Common myeloid progenitor, CD34-positive (primary cell): ENCODE results near the gene KIF16B.

ENCODE experiments used
- CTCF ChIA-PET: fragments of 350-600 bp; sonication (Branson Sonifier 250); formaldehyde crosslinking; loops from one replicate; lab custom pipeline; 2021; ENCODE audit warnings: antibody characterized with exemption; lab: Charles Lee
- POLR2A ChIA-PET: fragments of 350-600 bp; sonication (Branson Sonifier 250); formaldehyde crosslinking; loops from one replicate; lab custom pipeline; 2021; ENCODE audit warnings: antibody characterized with exemption; lab: Charles Lee
- DNase-seq, 3 donors: peaks; one replicate each; pipeline versions ENCODE4 v3.0.0 to v3.0.0-alpha.2; 2013
- H3K27ac ChIP-seq, 2 experiments: 1 replicate in 1 of 2; 2 replicates in 1 of 2; pipeline ENCODE4 v1.7.0; 2013; ENCODE audit warnings: inconsistent platforms in 2 of 2, low read length in 2 of 2, mild to moderate bottlenecking in 2 of 2, low read depth in 1 of 2, moderate library complexity in 1 of 2; ENCODE audit not compliant: severe bottlenecking in 2 of 2, insufficient read depth in 1 of 2, poor library complexity in 1 of 2
- H3K27me3 ChIP-seq, 5 experiments: replicated peaks in 2 of 5; 1 replicate in 3 of 5; 2 replicates in 2 of 5; pipeline versions ENCODE4 v1.6.1 to v1.7.0; 2013; ENCODE audit warnings: low read length in 4 of 5, mild to moderate bottlenecking in 2 of 5, moderate library complexity in 2 of 5, inconsistent platforms in 1 of 5; ENCODE audit not compliant: insufficient read depth in 5 of 5, control insufficient read depth in 4 of 5
- H3K36me3 ChIP-seq, 4 experiments: 1 replicate in 2 of 4; 2 replicates in 2 of 4; pipeline versions ENCODE4 v1.6.1 to v1.7.0; 2013; ENCODE audit warnings: low read length in 3 of 4, control low read depth in 1 of 4, mild to moderate bottlenecking in 1 of 4; ENCODE audit not compliant: control insufficient read depth in 4 of 4, insufficient read depth in 4 of 4
- H3K4me1 ChIP-seq, 4 experiments: 1 replicate in 3 of 4; 2 replicates in 1 of 4; pipeline versions ENCODE4 v1.6.1 to v1.7.1; 2013; ENCODE audit warnings: low read length in 3 of 4, mild to moderate bottlenecking in 3 of 4, control low read depth in 1 of 4, inconsistent platforms in 1 of 4, moderate library complexity in 1 of 4; ENCODE audit not compliant: control insufficient read depth in 4 of 4, insufficient read depth in 4 of 4; ENCODE audit errors: control extremely low read depth in 1 of 4
- H3K4me3 ChIP-seq, 7 experiments: 1 replicate in 4 of 7; 2 replicates in 3 of 7; pipeline versions ENCODE4 v1.5.1 to v1.7.0; 2013; ENCODE audit warnings: mild to moderate bottlenecking in 7 of 7, low read length in 6 of 7, moderate library complexity in 6 of 7, inconsistent platforms in 2 of 7, low read depth in 2 of 7, control low read depth in 1 of 7; ENCODE audit not compliant: insufficient read depth in 4 of 7, control insufficient read depth in 1 of 7; ENCODE audit errors: extremely low read depth in 1 of 7
- H3K9me3 ChIP-seq, 5 experiments: 1 replicate in 4 of 5; 2 replicates in 1 of 5; pipeline versions ENCODE4 v1.6.1 to v1.7.1; 2013; ENCODE audit warnings: low read length in 4 of 5, mild to moderate bottlenecking in 2 of 5, inconsistent platforms in 1 of 5, low read depth in 1 of 5, moderate library complexity in 1 of 5; ENCODE audit not compliant: control insufficient read depth in 4 of 5, insufficient read depth in 2 of 5; ENCODE audit errors: control extremely low read depth in 1 of 5
- WGBS: methylation state at CpG from one replicate; pipeline ENCODE4 v1.1.5; 2013; ENCODE audit not compliant: insufficient coverage; 5-methylcytosine and 5-hydroxymethylcytosine counted together

The KIF16B gene

DNA sequence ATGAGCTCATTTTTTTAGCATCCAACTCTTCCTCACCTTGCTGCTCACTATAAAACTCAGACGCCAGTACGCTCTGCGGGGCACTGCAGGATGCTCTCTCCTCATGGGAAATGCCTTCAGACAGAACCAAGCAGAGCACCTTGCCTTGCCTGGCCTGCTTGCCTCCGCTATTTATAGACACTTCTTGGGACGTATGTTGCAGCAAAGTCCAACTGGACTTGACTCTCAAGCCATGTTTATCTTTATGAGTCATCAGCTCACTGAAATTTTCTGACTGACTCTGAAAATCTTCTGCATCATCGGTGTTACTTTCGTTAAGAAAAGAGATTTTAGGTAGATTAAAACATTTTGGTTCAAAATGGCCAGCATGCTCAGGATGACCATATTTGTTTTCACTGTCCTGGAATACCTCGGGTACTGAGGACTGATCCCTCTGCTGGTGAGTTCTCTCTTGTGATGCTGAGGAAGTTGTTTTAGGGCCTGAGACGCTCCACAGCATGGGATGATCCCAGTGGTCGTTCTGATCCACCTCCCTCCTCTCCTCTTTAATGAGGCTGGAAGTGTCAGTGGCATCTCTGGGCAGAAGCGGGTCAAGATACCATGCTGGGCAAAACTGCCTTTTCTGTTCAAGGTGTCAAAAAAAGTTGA, 204.5 kb downstream of the KIF16B start:
- Histone ChIP-seq H3K4me3 (no peak overlapping the region), H3K27ac (no peak overlapping the region), H3K4me1 (no peaks in the 10 kb centered on the region), H3K27me3 (no peaks in the 10 kb centered on the region), H3K9me3 (no peaks in the 10 kb centered on the region), H3K36me3 (peaks cover 5 to 17% (median 8%) of the 10 kb centered on the region in 4 experiments)
- 98% methylated on average over 8 of the region's 11 CpGs for WGBS
- no peak for DNase-seq
- CTCF ChIA-PET, result no interaction called here
- POLR2A ChIA-PET, result no interaction called here

DNA sequence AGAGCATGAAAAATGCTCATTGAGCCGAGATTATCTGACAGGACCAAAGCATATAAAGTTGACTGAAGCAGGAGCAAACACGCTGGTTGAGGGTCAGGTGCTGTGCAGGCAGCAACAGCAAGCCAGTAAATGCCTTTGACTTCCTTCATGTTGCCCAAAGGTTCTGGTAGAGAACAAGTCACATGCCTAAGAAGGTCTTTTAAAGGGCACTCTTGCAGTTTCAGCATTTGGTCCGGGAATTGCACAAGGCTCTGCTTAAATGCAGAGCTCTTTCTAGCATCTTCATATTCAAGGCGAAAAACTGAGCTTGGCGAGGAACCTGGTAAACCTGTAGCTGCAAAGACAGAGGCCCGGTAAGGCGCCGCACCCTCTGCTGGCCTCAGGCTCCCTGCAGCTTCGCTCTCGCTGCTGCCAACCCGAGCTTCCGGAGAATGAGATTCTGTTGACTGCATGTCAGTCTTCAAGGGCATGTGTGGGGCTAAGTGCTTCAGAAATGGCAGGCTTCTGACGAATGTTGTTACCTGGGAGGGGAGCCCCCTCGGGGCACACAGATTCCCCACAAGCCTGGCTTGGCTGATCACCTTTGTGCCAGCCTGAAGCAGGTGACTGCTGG, 205.2 kb downstream of the KIF16B start:
- CTCF ChIA-PET, result no interaction called here
- no peaks in the 10 kb centered on the region for H3K4me1 ChIP-seq
- over 99% methylated on average over 14 of the region's 14 CpGs for WGBS
- no peak for DNase-seq
- H3K4me3 ChIP-seq, result no peak overlapping the region
- no peaks in the 10 kb centered on the region for H3K9me3 ChIP-seq
- POLR2A ChIA-PET, result no interaction called here
- H3K27ac ChIP-seq, result no peak overlapping the region
- H3K27me3 ChIP-seq, result no peaks in the 10 kb centered on the region
- peaks cover 5 to 17% (median 8%) of the 10 kb centered on the region in 4 experiments for H3K36me3 ChIP-seq

DNA sequence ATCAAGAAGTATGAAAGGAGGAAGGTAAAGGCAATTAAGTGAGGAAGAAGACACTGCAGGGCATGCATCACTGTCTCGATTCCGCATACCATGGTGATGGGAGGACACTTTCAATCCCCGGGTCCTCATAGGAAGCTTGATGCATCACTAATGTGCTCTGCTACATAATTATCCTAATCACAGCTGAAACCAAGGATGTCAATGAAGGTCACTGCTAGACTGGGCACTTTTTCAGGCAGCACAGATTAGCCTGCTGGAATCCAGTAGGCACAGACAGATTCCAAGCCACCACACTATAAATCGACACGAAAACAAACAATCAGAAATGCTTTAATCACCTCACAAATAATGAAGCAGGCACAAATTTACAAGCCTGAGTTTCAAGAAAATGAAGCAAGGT, 206.7 kb downstream of the KIF16B start:
- peaks cover 5 to 15% (median 8%) of the 10 kb centered on the region in 4 experiments for H3K36me3 ChIP-seq
- WGBS, result 100% methylated on average over 3 of the region's 5 CpGs

DNA sequence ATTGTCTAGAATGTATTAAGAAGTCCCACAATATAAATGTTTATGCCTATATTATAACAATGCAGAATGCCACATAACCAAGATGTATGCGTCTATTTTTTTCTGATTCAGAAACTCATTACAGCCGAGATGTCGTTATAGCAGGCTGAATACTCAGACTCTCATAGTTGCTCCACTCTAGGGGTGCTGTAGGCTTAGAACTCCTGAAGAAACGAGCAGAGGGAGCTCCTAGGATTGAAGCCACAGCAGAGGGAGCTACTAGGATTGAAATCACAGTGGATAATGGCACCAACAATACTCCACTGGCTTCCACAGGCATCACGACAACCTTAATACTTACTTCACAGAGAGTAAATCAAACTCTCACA, 208.9 kb downstream of the KIF16B start:
- ChIA-PET CTCF (no interaction called here), POLR2A (no interaction called here)
- Histone ChIP-seq H3K9me3 (no peaks in the 10 kb centered on the region), H3K27ac (no peak overlapping the region), H3K27me3 (no peaks in the 10 kb centered on the region), H3K36me3 (peaks cover 2 to 15% (median 6%) of the 10 kb centered on the region in 4 experiments), H3K4me3 (no peak overlapping the region), H3K4me1 (no peaks in the 10 kb centered on the region)
- DNase-seq, result no peak
- 100% methylated on average over 2 of the region's 5 CpGs for WGBS

More for the DNA sequence above, 206.7 kb downstream of the KIF16B start:
- no peak for DNase-seq
- no peak overlapping the region for H3K27ac ChIP-seq
- H3K27me3 ChIP-seq, result no peaks in the 10 kb centered on the region
- H3K4me3 ChIP-seq, result no peak overlapping the region
- no peaks in the 10 kb centered on the region for H3K9me3 ChIP-seq
- H3K4me1 ChIP-seq, result no peaks in the 10 kb centered on the region
- ChIA-PET CTCF (no interaction called here), POLR2A (no interaction called here)

DNA sequence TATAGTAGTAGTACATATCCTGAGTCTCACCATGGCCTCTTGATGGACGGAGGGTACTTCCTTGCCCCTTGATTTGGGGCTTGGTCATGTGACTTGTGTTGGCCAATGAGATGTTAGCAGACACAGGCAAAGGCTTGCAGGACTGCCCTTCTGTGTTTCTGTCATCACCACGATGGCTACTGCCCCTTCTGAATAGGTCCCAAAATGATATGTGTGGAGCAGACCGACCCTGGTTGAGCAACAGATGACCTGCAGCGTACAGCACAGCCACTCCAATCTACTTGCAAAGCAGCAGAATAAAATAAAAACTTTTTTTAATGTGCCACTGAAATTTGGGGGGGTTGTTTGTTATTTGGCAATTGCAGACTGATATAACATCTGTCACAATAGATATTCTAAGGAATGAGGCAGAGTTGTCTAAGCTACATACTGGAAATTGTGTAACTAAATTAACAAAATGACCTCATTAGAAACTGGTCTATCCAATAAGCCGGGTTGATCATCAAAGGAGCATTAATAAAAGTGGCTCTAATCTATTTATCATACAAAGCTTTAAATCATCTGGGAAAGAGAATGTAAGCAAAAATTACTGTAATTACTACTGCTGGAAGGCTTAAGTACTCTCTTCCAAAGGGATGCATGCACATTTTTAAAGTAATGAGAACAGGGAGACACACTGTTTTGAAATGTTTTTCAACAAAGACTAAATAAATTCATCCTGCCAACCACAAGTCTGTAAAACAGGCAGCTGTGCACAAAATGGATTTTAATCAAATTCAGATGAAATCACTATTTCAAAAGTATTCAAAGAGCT, 209.5 kb downstream of the KIF16B start:
- no peak for DNase-seq
- H3K4me3 ChIP-seq, result no peak overlapping the region
- ChIA-PET CTCF (no interaction called here), POLR2A (no interaction called here)
- H3K9me3 ChIP-seq, result no peaks in the 10 kb centered on the region
- 96% methylated on average over 3 of the region's 5 CpGs for WGBS
- no peaks in the 10 kb centered on the region for H3K27me3 ChIP-seq
- peaks cover 2 to 12% (median 6%) of the 10 kb centered on the region in 4 experiments for H3K36me3 ChIP-seq
- H3K27ac ChIP-seq, result no peak overlapping the region
- no peaks in the 10 kb centered on the region for H3K4me1 ChIP-seq

DNA sequence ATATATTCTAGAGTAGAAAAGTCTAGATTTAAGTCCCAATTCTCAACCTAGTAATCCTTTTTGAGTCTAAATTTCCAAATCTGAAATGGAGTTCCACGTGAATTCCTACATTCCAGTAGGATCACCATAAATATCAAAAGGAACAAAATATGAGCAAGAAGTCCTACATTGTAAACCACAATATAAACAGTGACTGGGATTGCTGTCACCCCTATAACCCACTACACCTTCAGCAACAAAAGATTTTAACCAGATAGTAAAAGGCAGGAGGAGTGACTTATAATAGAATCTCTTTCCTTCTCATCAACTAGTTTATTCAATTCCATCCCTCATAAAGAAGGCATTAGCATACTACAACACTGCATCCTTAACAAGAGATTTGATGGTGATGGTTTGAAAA, 210.6 kb downstream of the KIF16B start:
- no CpG with 5 or more reads among the region's 1 CpG for WGBS
- H3K27me3 ChIP-seq, result no peaks in the 10 kb centered on the region
- H3K4me1 ChIP-seq, result no peaks in the 10 kb centered on the region
- no peak overlapping the region for H3K4me3 ChIP-seq
- ChIA-PET POLR2A (no interaction called here), CTCF (no interaction called here)
- peaks cover 2 to 5% (median 3%) of the 10 kb centered on the region in 4 experiments for H3K36me3 ChIP-seq
- H3K27ac ChIP-seq, result no peak overlapping the region
- no peak for DNase-seq
- H3K9me3 ChIP-seq, result no peaks in the 10 kb centered on the region

DNA sequence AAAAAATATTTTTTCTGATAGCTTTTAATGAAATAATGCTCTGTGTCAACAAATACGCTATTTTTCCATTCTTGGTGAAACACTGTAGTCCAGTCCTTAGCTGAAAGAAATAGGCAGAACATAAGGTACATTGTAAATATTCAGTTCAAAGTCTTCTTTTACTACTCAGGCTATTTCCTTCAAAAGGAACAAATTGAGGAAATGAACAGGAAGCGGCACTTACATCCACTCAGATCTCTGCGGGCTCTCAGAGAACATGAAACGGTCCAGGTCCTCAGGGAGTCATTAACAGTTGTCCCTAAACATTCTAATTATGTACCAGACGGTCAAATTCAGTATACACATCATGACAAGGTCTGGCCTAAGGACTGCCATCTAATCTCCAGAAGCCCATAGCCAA, 212.6 kb downstream of the KIF16B start:
- 79% methylated on average over 4 of the region's 5 CpGs for WGBS

More for the DNA sequence above, 212.6 kb downstream of the KIF16B start:
- Histone ChIP-seq H3K36me3 (peaks cover 0 to 3% (median 0%) of the 10 kb centered on the region in 4 experiments), H3K9me3 (no peaks in the 10 kb centered on the region), H3K4me3 (no peak overlapping the region), H3K27me3 (no peaks in the 10 kb centered on the region), H3K27ac (no peak overlapping the region), H3K4me1 (no peaks in the 10 kb centered on the region)
- ChIA-PET CTCF (no interaction called here), POLR2A (no interaction called here)
- DNase-seq, result no peak
